AG09309 (cell line): ENCODE measurements around the gene HAGHL.

Experiments used
- DNase-seq: peaks from one replicate; pipeline ENCODE4 v3.0.0-alpha.2; 2010; ENCODE audit warnings: low read depth
- H3K4me3 ChIP-seq: 2 replicates; pipeline ENCODE4 v1.5.1; 2011; ENCODE audit warnings: mild to moderate bottlenecking, low read depth, low read length, moderate library complexity; ENCODE audit not compliant: control insufficient read depth
- CTCF ChIP-seq: IDR thresholded peaks from 2 replicates; pipeline ENCODE4 v1.5.1; 2011; ENCODE audit warnings: mild to moderate bottlenecking, low read depth, low read length, inconsistent platforms; ENCODE audit not compliant: insufficient read depth, control insufficient read depth; ENCODE audit errors: missing control alignments

HAGHL gene

GRCh38 chr16:715477-716199 lies 11.3 kb upstream of the HAGHL start:
- TF ChIP-seq CTCF = peak; percentile 2
- no peak for DNase-seq
- peak overlapping the region; percentile 54 for H3K4me3 ChIP-seq

- peak overlapping the region; percentile 54 for H3K4me3 ChIP-seq
- no peak for TF ChIP-seq CTCF
- DNase-seq = no peak
Observed at GRCh38 chr16:716200-716568, 10.7 kb upstream of the HAGHL start.

GRCh38 chr16:716768-717325 lies 10.1 kb upstream of the HAGHL start:
- no peak overlapping the region for H3K4me3 ChIP-seq
- no peak for TF ChIP-seq CTCF
- DNase-seq = no peak

- H3K4me3 ChIP-seq = no peak overlapping the region
- no peak for DNase-seq
- no peak for TF ChIP-seq CTCF
Observed at GRCh38 chr16:717450-718245, 9.3 kb upstream of the HAGHL start.

GRCh38 chr16:718389-718788 lies 8.5 kb upstream of the HAGHL start:
- no peak for DNase-seq
- no peak overlapping the region for H3K4me3 ChIP-seq
- no peak for TF ChIP-seq CTCF

- H3K4me3 ChIP-seq = no peak overlapping the region
- no peak for DNase-seq
- TF ChIP-seq CTCF = no peak
Observed at GRCh38 chr16:718922-719321, 8.0 kb upstream of the HAGHL start.
